Femur (tissue), 1 donor: ENCODE measurements around the gene ME1.
"Not testable (repeated sequence)": the region's sequence is repeated elsewhere in the genome, so short reads cannot be mapped to it uniquely, and the experiment has no call there.

ENCODE experiments used
- DNase-seq: peaks from one replicate; pipeline ENCODE4 v3.0.0-alpha.2; 2017

Gene ME1

DNA sequence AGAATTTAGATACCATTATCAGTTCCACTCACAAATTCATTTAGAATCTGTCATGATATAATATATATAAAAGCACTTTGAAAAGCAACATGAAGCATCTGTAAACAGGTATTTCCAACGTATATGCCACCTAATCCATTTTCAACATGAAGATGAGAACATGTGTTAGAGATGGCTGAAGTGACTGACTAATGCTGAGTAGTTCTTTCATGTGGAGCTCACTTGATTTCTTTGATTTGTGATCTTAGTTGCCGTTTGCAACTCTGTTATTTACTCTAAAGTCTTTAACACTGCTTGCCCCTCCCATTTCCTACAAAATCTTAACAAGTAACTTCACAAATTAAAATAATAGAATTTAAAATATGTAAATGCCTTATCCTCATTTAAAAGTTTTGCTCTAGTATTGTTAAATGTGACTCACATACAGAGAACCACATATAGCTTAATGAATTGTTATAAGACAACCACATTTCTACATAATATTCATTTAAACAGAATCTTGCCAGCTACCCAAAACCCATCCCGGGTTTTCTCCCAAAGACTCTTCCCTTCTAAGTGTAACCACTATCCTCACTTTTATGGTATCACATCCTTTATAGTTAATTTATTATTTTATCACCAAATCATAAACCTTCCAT is 78.3 kb downstream of the ME1 start:
- no peak for DNase-seq

GRCh38 chr6:83343121-83343520 is 87.7 kb downstream of the ME1 start:
- DNase-seq = no peak

- DNase-seq = no peak
These were observed 89.1 kb downstream of the ME1 start for GRCh38 chr6:83341765-83342164.

DNA sequence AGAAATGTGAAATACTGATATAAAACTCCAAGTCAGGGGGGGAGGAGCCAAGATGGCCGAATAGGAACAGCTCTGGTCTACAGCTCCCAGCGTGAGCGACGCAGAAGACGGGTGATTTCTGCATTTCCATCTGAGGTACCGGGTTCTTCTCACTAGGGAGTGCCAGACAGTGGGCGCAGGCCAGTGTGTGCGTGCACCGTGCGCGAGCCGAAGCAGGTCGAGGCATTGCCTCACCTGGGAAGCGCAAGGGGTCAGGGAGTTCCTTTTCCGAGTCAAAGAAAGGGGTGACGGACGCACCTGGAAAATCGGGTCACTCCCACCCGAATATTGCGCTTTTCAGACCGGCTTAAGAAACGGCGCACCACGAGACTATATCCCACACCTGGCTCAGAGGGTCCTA is 96.9 kb downstream of the ME1 start:
- DNase-seq = not testable (repeated sequence)

GRCh38 chr6:83333500-83333899 is 97.4 kb downstream of the ME1 start:
- DNase-seq = no peak

GRCh38 chr6:83314693-83315092 is 116.2 kb downstream of the ME1 start:
- no peak for DNase-seq

GRCh38 chr6:83313882-83314281 is 117.0 kb downstream of the ME1 start:
- no peak for DNase-seq

DNA sequence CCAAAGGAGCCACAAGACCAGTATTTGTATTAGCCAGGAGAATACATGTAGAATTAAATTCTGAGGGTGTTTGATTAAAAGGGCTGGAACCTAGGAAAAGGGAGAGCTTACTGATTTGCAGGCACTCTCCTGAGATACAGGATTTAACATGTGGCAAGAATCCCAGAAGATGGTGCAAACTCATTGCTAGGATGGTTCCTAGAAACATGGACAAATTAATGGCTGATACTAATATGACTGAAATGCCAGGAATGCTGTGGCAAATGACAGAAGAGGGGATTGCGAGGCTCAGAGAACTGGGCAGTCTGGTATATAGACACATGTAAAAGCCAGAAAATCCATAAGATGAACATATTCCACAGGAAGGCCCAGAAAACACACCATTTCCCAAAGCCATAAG is 119.6 kb downstream of the ME1 start:
- DNase-seq = no peak

GRCh38 chr6:83310046-83310445 is 120.8 kb downstream of the ME1 start:
- DNase-seq = no peak

GRCh38 chr6:83309344-83309743 is 121.5 kb downstream of the ME1 start:
- no peak for DNase-seq

DNA sequence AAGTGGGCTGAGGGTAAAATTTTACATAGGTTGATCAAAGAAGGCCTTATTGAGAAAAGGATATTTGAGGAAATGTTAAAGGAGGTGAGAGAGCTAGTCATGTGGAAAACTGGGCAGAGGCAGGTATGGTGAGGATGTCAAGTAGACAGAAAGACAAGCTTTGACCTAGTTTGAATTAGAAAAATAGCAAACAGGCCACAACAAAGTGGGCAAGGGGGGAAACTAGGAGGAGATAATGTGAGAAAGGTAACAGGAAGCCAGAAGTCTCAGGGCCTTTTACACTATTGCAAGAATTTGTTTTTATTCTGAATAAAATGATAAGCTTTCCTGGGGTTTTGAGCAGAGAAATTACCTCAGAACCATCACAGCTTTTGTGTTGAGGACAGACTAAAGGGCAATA is 122.0 kb downstream of the ME1 start:
- DNase-seq = no peak

DNA sequence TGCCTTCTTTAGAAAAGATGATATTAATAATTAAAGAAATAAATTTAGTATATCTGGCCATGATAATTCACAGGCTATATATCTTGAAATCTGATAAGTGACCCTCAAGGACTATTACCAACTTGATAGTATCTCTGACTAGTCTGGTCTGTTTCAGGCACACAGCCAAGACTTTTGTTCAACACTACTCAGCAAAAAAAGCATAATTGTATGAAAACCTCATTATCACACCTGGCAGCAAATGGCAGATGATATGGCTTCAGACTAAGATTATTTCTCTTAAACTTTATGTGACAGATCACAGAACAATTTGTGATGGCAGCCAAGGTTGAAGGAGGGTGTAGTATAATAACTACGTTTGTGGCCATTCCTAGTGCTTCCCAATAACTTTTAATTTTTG is 123.0 kb downstream of the ME1 start:
- no peak for DNase-seq

- no peak for DNase-seq
These were observed 127.4 kb downstream of the ME1 start for GRCh38 chr6:83303426-83303825.

DNA sequence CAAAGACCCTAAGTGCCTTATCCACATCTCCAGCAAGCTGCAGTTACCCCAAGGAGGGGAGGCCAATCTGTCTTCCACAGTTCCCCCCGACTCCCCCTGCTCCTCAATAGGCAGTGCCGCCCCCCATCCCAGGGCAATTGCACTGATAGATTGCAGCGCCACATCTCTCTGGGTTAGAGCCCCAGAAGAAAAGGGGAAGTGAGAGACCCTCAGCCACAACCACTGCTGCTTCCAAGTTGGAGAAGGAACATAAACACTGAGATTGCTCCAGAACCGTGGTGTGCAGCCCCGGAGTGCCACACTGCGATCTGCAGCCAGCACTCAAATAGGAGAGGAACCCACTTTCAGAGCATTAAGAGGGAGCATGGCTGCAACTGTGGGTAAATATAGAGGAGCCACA is 136.2 kb downstream of the ME1 start:
- no peak for DNase-seq

DNA sequence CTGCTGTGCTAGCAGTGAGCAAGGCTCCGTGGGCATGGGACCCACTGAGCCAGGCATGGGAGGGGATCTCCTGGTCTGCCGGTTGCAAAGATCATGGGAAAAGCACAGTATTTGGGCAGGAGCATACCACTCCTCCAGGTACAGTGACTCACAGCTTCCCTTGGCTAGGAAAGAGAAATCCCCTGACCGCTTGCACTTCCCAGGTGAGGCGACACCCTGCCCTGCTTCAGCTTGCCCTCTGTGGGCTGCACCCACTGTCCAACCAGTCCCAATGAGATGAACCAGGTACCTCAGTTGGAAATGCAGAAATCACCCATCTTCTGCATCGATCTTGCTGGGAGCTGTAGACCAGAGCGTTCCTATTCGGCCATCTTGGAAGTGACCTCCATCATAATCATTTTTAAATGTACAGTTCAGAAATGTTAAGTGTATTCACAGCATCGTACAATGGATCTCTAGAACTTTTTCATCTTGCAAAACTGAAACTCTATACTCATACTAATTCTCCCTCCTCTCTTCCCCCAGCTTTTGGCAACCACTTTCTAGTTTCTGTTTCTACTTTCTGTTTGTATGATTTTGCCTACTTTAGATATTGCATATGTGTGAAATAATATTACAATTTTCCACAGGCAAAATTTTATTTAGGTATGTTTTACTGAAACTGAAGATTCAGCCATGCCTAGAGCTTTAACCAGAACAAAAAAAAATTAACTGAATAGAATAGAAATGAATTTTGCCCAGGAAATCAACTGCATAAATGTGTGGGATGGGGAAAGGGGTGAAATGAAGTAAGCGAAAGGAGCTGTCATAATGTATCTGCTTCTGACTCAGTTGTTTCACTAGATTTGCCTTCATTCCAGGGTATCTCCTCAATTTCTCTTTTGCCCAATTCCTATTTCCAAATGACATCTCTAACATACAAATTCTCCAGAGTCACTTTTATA is 137.7 kb downstream of the ME1 start:
- no peak for DNase-seq

DNA sequence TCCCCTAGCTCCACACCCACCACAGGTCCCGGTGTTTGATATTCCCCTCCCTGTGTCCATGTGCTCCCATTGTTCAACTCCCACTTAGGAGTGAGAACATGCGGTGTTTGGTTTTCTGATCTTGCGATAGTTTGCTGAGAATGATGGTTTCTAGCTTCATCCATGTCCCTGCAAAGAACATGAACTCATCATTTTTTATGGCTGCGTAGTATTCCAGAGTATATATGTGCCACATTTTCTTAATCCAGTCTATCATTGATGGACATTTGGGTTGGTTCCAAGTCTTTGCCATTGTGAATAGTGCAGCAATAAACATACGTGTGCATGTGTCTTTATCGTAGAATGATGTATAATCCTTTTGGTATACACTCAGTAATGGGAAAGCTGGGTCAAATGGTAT is 143.6 kb downstream of the ME1 start:
- not testable (repeated sequence) for DNase-seq

DNA sequence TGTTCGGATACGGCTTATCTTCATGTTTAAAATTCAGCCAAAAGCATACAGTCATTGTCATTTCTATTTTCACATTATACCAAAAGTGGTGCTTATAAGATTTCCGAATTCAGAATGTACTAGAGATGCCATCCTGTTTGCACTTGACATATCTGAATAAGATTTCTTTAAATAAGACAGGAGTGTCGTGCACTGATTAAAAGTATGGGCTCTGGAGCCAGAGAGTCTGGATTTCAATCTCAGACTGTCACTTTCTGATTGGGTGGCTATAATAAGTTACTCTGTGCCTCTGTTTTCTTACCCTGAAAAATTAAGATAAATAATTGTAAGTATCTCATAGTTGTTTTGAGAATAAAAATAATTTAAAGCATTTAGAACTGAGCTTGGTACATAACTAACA is 144.9 kb downstream of the ME1 start:
- DNase-seq = no peak

DNA sequence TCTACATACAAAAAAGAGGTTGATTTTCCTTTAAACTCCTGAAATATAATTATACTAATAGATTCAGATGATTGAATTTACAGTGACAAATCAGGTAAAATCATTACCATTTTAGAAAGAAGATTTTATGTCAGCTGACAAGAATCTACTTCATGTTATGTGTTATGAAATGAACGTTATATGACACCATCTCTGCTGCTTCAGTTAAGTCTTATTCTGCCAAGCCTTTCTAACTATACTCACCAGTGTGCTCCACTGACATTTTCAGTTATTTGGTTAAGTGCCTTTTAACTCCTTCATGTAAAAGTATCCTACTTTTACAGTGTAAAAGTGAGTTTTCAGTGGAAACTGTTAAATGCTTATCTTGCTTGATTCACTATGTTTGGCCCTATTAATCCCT is 157.3 kb downstream of the ME1 start:
- DNase-seq = no peak

DNA sequence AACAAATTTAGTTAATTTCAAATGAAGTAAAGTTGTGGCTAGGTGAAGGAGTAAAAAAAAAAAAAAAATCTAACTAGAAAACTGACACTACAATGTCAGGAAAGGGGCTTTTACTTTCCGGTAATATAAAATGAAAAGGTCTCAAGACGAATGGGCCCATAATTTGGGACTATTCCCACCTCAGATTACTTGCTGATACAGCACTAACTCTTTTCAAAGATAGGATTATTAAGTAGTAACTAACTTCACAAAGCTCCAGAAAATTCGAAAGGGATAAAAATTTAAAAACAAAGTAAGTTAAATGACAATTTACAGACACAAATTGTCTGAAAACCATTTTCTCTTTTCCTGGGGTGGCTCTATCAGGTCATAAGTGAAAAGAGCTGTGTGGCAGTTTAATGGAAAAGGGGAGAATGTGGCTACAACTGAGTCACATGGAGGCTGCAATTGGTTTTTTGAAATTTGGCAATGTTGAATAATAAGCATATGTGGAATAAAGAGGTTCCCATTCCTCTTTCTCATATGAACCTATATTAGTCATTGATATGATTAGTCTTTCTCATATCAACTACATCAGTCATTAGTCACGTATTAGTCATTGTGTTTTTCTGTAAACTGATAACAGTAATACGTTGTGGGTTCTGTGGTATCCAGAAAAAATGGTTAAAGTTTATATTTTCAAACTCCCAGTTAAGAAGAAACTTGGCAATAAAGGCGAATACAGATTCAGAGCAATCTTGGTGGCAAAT is 159.7 kb downstream of the ME1 start:
- DNase-seq = no peak

DNA sequence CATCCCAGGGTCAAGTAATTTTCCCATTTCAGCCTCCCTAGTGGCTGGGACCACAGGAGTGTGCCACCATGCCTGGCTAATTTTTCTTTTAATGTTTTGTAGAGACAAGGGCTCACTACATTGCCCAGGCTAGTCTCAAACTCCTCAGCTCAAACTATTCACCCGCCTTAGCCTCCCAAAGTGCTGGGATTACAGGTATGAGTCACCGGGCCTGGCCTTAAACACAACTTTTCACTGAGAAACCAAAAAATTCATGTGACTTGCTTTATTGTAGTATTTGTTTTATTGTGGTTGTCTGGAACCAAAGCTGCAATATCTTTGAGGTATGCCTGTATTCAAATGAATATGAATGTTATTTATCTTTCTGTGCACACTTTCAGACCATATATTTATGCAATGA is 165.5 kb downstream of the ME1 start:
- DNase-seq = no peak

- DNase-seq = no peak
These were observed 170.3 kb downstream of the ME1 start for GRCh38 chr6:83260577-83260976.

GRCh38 chr6:83258517-83258916 is 172.3 kb downstream of the ME1 start:
- DNase-seq = no peak

DNA sequence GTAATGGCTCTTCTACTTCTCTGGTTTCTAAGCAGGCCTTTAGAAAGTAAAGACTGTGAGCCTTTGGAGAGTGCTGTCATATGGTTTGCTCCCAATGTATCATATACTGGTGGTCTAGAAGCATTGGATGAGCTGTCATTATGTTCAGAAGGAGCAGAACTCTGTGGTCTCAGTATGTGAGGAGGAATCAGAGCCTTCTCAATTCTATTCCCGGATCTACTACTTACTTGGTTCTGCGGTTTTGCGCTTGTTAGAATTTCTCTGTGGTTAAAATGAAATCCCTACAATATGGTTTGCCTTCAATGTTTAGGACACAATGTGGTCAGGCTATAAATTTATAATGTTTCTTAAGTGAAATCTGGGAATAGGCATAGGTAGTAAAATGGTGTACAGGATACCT is 173.1 kb downstream of the ME1 start:
- no peak for DNase-seq

- DNase-seq = not testable (repeated sequence)
These were observed 174.1 kb downstream of the ME1 start for GRCh38 chr6:83256719-83257118.
